Stomach (tissue), 4 donors: Measurements from ENCODE around the gene GUSB.
"Not testable (repeated sequence)": the region's sequence is repeated elsewhere in the genome, so short reads cannot be mapped to it uniquely, and the experiment has no call there.

Source experiments
- POLR2A ChIP-seq, 4 donors: fragments of 450-650 bp; IDR thresholded peaks; one replicate each; pipeline ENCODE4 v1.6.1; 2016; ENCODE audit warnings: antibody characterized with exemption in 4 of 4, control low read depth in 2 of 4, mild to moderate bottlenecking in 1 of 4, moderate library complexity in 1 of 4
- TF ChIP-seq, protein P1 (sequence below), 7 experiments: fragments of 450-650 bp in 4 of 7; fragments of 200-600 bp in 3 of 7; sonication (generic) in 3 of 7; IDR thresholded peaks; one replicate each; pipeline ENCODE4 v1.5.1; 2016 to 2019; ENCODE audit warnings: antibody characterized with exemption in 7 of 7, control low read depth in 2 of 7, mild to moderate bottlenecking in 1 of 7

GRCh38 chr7:65945787-65946186 lies 36.2 kb downstream of the GUSB start:
- TF ChIP-seq, protein P1, sequence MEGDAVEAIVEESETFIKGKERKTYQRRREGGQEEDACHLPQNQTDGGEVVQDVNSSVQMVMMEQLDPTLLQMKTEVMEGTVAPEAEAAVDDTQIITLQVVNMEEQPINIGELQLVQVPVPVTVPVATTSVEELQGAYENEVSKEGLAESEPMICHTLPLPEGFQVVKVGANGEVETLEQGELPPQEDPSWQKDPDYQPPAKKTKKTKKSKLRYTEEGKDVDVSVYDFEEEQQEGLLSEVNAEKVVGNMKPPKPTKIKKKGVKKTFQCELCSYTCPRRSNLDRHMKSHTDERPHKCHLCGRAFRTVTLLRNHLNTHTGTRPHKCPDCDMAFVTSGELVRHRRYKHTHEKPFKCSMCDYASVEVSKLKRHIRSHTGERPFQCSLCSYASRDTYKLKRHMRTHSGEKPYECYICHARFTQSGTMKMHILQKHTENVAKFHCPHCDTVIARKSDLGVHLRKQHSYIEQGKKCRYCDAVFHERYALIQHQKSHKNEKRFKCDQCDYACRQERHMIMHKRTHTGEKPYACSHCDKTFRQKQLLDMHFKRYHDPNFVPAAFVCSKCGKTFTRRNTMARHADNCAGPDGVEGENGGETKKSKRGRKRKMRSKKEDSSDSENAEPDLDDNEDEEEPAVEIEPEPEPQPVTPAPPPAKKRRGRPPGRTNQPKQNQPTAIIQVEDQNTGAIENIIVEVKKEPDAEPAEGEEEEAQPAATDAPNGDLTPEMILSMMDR (IDR thresholded peaks at IDR 0.05) = not testable (repeated sequence)
- TF ChIP-seq POLR2A (IDR thresholded peaks at IDR 0.05) = not testable (repeated sequence)
